OCI-LY7 (cell line): Measurements from ENCODE around the gene TIMP3.

Experiments used
- CTCF ChIP-seq: fragments of 200-600 bp; sonication (generic); conservative IDR thresholded peaks from 2 replicates; pipeline ENCODE4 v1.5.1; 2014; ENCODE audit warnings: mild to moderate bottlenecking, antibody characterized with exemption, low read length, moderate library complexity, mixed read lengths
- EZH2phosphoT487 ChIP-seq: fragments of 200-600 bp; sonication (generic); IDR thresholded peaks from 2 replicates; pipeline ENCODE4 v1.6.1; 2018; ENCODE audit warnings: low read depth, borderline replicate concordance, mild to moderate bottlenecking, mixed run types, antibody characterized with exemption, low read length, moderate library complexity, mixed read lengths

GRCh38 chr22:32823024-32823730, 21.7 kb downstream of the TIMP3 start:
- TF ChIP-seq CTCF (peak; percentile 70), EZH2phosphoT487 (no peak)
